RKO (cell line): ENCODE results near the gene GGA3.
"Not testable (repeated sequence)": the region's sequence is repeated elsewhere in the genome, so short reads cannot be mapped to it uniquely, and the experiment has no call there.

ENCODE experiments used
- DNase-seq: peaks from one replicate; pipeline ENCODE4 v3.0.0-alpha.2; 2016; ENCODE audit warnings: low spot score

GGA3 gene

GRCh38 chr17:75261336-75262111 lies at the start of gene GGA3, which contains the start of gene MRPS7:
TSS of gene GGA3 (minus strand) at chr17:75261606. CDS start at chr17:75261587, 19 bp downstream.
TSS of gene MRPS7 (plus strand) at chr17:75261879. CDS start at chr17:75261901, 22 bp downstream.
- peak; percentile 92 for DNase-seq

GRCh38 chr17:75308732-75309629 lies 47.6 kb upstream of the GGA3 start:
- no peak for DNase-seq

GRCh38 chr17:75307957-75308731 lies 46.7 kb upstream of the GGA3 start:
- no peak for DNase-seq

- no peak for DNase-seq
Observed at GRCh38 chr17:75301502-75302206, 40.2 kb upstream of the GGA3 start.

GRCh38 chr17:75301049-75301448 lies 39.6 kb upstream of the GGA3 start:
- DNase-seq = no peak

- no peak for DNase-seq
Observed at GRCh38 chr17:75300280-75300679, 38.9 kb upstream of the GGA3 start.

GRCh38 chr17:75295201-75296158 lies 34.1 kb upstream of the GGA3 start:
- no peak for DNase-seq

GRCh38 chr17:75292810-75293448 lies 31.5 kb upstream of the GGA3 start:
- DNase-seq = not testable (repeated sequence)

GRCh38 chr17:75289832-75290337 lies 28.5 kb upstream of the GGA3 start:
- peak; percentile 83 for DNase-seq

- peak; percentile 99 for DNase-seq
Observed at GRCh38 chr17:75289115-75289831, 27.9 kb upstream of the GGA3 start, which contains the start of gene SLC25A19. TSS of gene SLC25A19 (minus strand) at chr17:75289433. CDS start at chr17:75286764, 2,669 bp downstream.

GRCh38 chr17:75288770-75289114 lies 27.3 kb upstream of the GGA3 start:
- peak; percentile 54 for DNase-seq

- no peak for DNase-seq
Observed at GRCh38 chr17:75288359-75288758, 27.0 kb upstream of the GGA3 start.

- DNase-seq = no peak
Observed at GRCh38 chr17:75287221-75287620, 25.8 kb upstream of the GGA3 start.

GRCh38 chr17:75285123-75285522 lies 23.7 kb upstream of the GGA3 start:
- DNase-seq = no peak

- DNase-seq = not testable (repeated sequence)
Observed at GRCh38 chr17:75280189-75280588, 18.8 kb upstream of the GGA3 start.

GRCh38 chr17:75277664-75278071 lies 16.3 kb upstream of the GGA3 start:
- no peak for DNase-seq

- DNase-seq = peak; percentile 84
Observed at GRCh38 chr17:75273977-75274708, 12.7 kb upstream of the GGA3 start.

GRCh38 chr17:75272848-75273184 lies 11.4 kb upstream of the GGA3 start:
- DNase-seq = no peak
